Measurements from ENCODE around the gene TANC1. TPM values are rescaled to one million over a fixed set of nuclear protein-coding genes. Genes with fewer than 3 reads are reported as not detected.

TANC1 gene
- total and polyA plus RNA-seq, 4 donors, result 7.8 to 58.3 (median 48.0) TPM

- Histone ChIP-seq H3K36me3 (ENCODE audit: control insufficient read depth in 1 of 2, insufficient read depth in 2 of 2, low read length in 1 of 2) (peaks cover 0 to 1% of the 10 kb centered on the region in 2 donors), H3K4me3 (ENCODE audit: low read length in 2 of 2) (no peak overlapping the region), H3K27ac (ENCODE audit: low read depth in 1 of 2, low read length in 2 of 2) (no peak overlapping the region), H3K27me3 (ENCODE audit: control insufficient read depth in 1 of 2, insufficient read depth in 2 of 2, low read length in 1 of 2) (no peaks in the 10 kb centered on the region), H3K4me1 (ENCODE audit: control insufficient read depth in 1 of 2, insufficient read depth in 2 of 2, low read length in 2 of 2) (no peaks in the 10 kb centered on the region), H3K9me3 (ENCODE audit: control insufficient read depth, low read length) (no peaks in the 10 kb centered on the region)
- no peak for DNase-seq
- 48 to 52% methylated on average over 3 of the region's 3 CpGs for WGBS, 2 donors
- intact Hi-C loops (cut with DNase I), result no loop called here
- no peak for ATAC-seq (ENCODE audit: low FRiP score)
Measured at GRCh38 chr2:159175927-159176326, 207.5 kb downstream of the TANC1 start.

- DNase-seq, result no peak
- no peaks in the 10 kb centered on the region for H3K27me3 ChIP-seq (ENCODE audit: control insufficient read depth in 1 of 2, insufficient read depth in 2 of 2, low read length in 1 of 2)
- no peak overlapping the region for H3K4me3 ChIP-seq (ENCODE audit: low read length in 2 of 2)
- WGBS, 2 donors, result 55 to 60% methylated on average over 5 of the region's 5 CpGs
- no peaks in the 10 kb centered on the region for H3K9me3 ChIP-seq (ENCODE audit: control insufficient read depth, low read length)
- no peak for ATAC-seq (ENCODE audit: low FRiP score)
- intact Hi-C loops (cut with DNase I), result no loop called here
- no peak overlapping the region for H3K27ac ChIP-seq (ENCODE audit: low read depth in 1 of 2, low read length in 2 of 2)
- H3K4me1 ChIP-seq (ENCODE audit: control insufficient read depth in 1 of 2, insufficient read depth in 2 of 2, low read length in 2 of 2), result no peaks in the 10 kb centered on the region
- peaks cover 0 to 1% of the 10 kb centered on the region in 2 donors for H3K36me3 ChIP-seq (ENCODE audit: control insufficient read depth in 1 of 2, insufficient read depth in 2 of 2, low read length in 1 of 2)
Measured at GRCh38 chr2:159176555-159176954, 208.1 kb downstream of the TANC1 start.

GRCh38 chr2:159177357-159177756 is 208.9 kb downstream of the TANC1 start:
- no peak overlapping the region for H3K4me3 ChIP-seq (ENCODE audit: low read length in 2 of 2)
- DNase-seq (no peak), ATAC-seq (ENCODE audit: low FRiP score) (no peak)
- WGBS, 2 donors, result 89 to 90% methylated on average over 3 of the region's 3 CpGs
- H3K36me3 ChIP-seq (ENCODE audit: control insufficient read depth in 1 of 2, insufficient read depth in 2 of 2, low read length in 1 of 2), result peaks cover 0 to 1% of the 10 kb centered on the region in 2 donors
- intact Hi-C loops (cut with DNase I), result no loop called here
- H3K4me1 ChIP-seq (ENCODE audit: control insufficient read depth in 1 of 2, insufficient read depth in 2 of 2, low read length in 2 of 2), result no peaks in the 10 kb centered on the region
- H3K9me3 ChIP-seq (ENCODE audit: control insufficient read depth, low read length), result no peaks in the 10 kb centered on the region
- H3K27ac ChIP-seq (ENCODE audit: low read depth in 1 of 2, low read length in 2 of 2), result no peak overlapping the region
- H3K27me3 ChIP-seq (ENCODE audit: control insufficient read depth in 1 of 2, insufficient read depth in 2 of 2, low read length in 1 of 2), result no peaks in the 10 kb centered on the region

- no peak overlapping the region for H3K4me3 ChIP-seq (ENCODE audit: low read length in 2 of 2)
- ATAC-seq (ENCODE audit: low FRiP score), result no peak
- no peaks in the 10 kb centered on the region for H3K4me1 ChIP-seq (ENCODE audit: control insufficient read depth in 1 of 2, insufficient read depth in 2 of 2, low read length in 2 of 2)
- DNase-seq, result no peak
- intact Hi-C loops (cut with DNase I), result no loop called here
- no peaks in the 10 kb centered on the region for H3K27me3 ChIP-seq (ENCODE audit: control insufficient read depth in 1 of 2, insufficient read depth in 2 of 2, low read length in 1 of 2)
- H3K36me3 ChIP-seq (ENCODE audit: control insufficient read depth in 1 of 2, insufficient read depth in 2 of 2, low read length in 1 of 2), result peaks cover 0 to 1% of the 10 kb centered on the region in 2 donors
- H3K9me3 ChIP-seq (ENCODE audit: control insufficient read depth, low read length), result no peaks in the 10 kb centered on the region
- H3K27ac ChIP-seq (ENCODE audit: low read depth in 1 of 2, low read length in 2 of 2), result no peak overlapping the region
- WGBS, 2 donors, result 83 to 85% methylated on average over 7 of the region's 7 CpGs
Measured at GRCh38 chr2:159177957-159178356, 209.5 kb downstream of the TANC1 start.

- Histone ChIP-seq H3K36me3 (ENCODE audit: control insufficient read depth in 1 of 2, insufficient read depth in 2 of 2, low read length in 1 of 2) (peaks cover 0 to under 1% of the 10 kb centered on the region in 2 donors), H3K9me3 (ENCODE audit: control insufficient read depth, low read length) (no peaks in the 10 kb centered on the region), H3K4me3 (ENCODE audit: low read length in 2 of 2) (no peak overlapping the region), H3K4me1 (ENCODE audit: control insufficient read depth in 1 of 2, insufficient read depth in 2 of 2, low read length in 2 of 2) (no peaks in the 10 kb centered on the region), H3K27me3 (ENCODE audit: control insufficient read depth in 1 of 2, insufficient read depth in 2 of 2, low read length in 1 of 2) (no peaks in the 10 kb centered on the region), H3K27ac (ENCODE audit: low read depth in 1 of 2, low read length in 2 of 2) (no peak overlapping the region)
- no peak for ATAC-seq (ENCODE audit: low FRiP score)
- DNase-seq, result no peak
- 72 to 77% methylated on average over 8 of the region's 8 CpGs for WGBS, 2 donors
- intact Hi-C loops (cut with DNase I), result no loop called here
Measured at GRCh38 chr2:159179096-159179495, 210.7 kb downstream of the TANC1 start.

GRCh38 chr2:159179696-159180095 is 211.3 kb downstream of the TANC1 start:
- H3K9me3 ChIP-seq (ENCODE audit: control insufficient read depth, low read length), result no peaks in the 10 kb centered on the region
- intact Hi-C loops (cut with DNase I), result loop anchor here in 1 of 2 donors (10.0 kb wide), 1 partner anchor 275 kb away; no protein-coding TSS in a partner anchor
- no peaks in the 10 kb centered on the region for H3K36me3 ChIP-seq (ENCODE audit: control insufficient read depth in 1 of 2, insufficient read depth in 2 of 2, low read length in 1 of 2)
- H3K4me3 ChIP-seq (ENCODE audit: low read length in 2 of 2), result no peak overlapping the region
- DNase-seq (no peak), ATAC-seq (ENCODE audit: low FRiP score) (no peak)
- WGBS, 2 donors, result 54 to 79% methylated on average over 4 of the region's 4 CpGs
- no peaks in the 10 kb centered on the region for H3K27me3 ChIP-seq (ENCODE audit: control insufficient read depth in 1 of 2, insufficient read depth in 2 of 2, low read length in 1 of 2)
- H3K27ac ChIP-seq (ENCODE audit: low read depth in 1 of 2, low read length in 2 of 2), result no peak overlapping the region
- no peaks in the 10 kb centered on the region for H3K4me1 ChIP-seq (ENCODE audit: control insufficient read depth in 1 of 2, insufficient read depth in 2 of 2, low read length in 2 of 2)

GRCh38 chr2:159183346-159183745 is 214.9 kb downstream of the TANC1 start:
- peaks cover 0 to 7% of the 10 kb centered on the region in 2 donors for H3K36me3 ChIP-seq (ENCODE audit: control insufficient read depth in 1 of 2, insufficient read depth in 2 of 2, low read length in 1 of 2)
- DNase-seq, result no peak
- no peak overlapping the region for H3K27ac ChIP-seq (ENCODE audit: low read depth in 1 of 2, low read length in 2 of 2)
- H3K4me1 ChIP-seq (ENCODE audit: control insufficient read depth in 1 of 2, insufficient read depth in 2 of 2, low read length in 2 of 2), result no peaks in the 10 kb centered on the region
- no peak for ATAC-seq (ENCODE audit: low FRiP score)
- no peaks in the 10 kb centered on the region for H3K9me3 ChIP-seq (ENCODE audit: control insufficient read depth, low read length)
- intact Hi-C loops (cut with DNase I), result loop anchor here in 1 of 2 donors (10.0 kb wide), 1 partner anchor 279 kb away; no protein-coding TSS in a partner anchor
- no peaks in the 10 kb centered on the region for H3K27me3 ChIP-seq (ENCODE audit: control insufficient read depth in 1 of 2, insufficient read depth in 2 of 2, low read length in 1 of 2)
- WGBS, 2 donors, result 91 to 95% methylated on average over 9 of the region's 9 CpGs
- H3K4me3 ChIP-seq (ENCODE audit: low read length in 2 of 2), result no peak overlapping the region

- H3K4me3 ChIP-seq (ENCODE audit: low read length in 2 of 2), result no peak overlapping the region
- ATAC-seq (ENCODE audit: low FRiP score) (no peak), DNase-seq (no peak)
- no peaks in the 10 kb centered on the region for H3K4me1 ChIP-seq (ENCODE audit: control insufficient read depth in 1 of 2, insufficient read depth in 2 of 2, low read length in 2 of 2)
- no peak overlapping the region for H3K27ac ChIP-seq (ENCODE audit: low read depth in 1 of 2, low read length in 2 of 2)
- no peaks in the 10 kb centered on the region for H3K9me3 ChIP-seq (ENCODE audit: control insufficient read depth, low read length)
- intact Hi-C loops (cut with DNase I), result loop anchor here in 1 of 2 donors (10.0 kb wide), 1 partner anchor 281 kb away; no protein-coding TSS in a partner anchor
- peaks cover 0 to 9% of the 10 kb centered on the region in 2 donors for H3K36me3 ChIP-seq (ENCODE audit: control insufficient read depth in 1 of 2, insufficient read depth in 2 of 2, low read length in 1 of 2)
- no peaks in the 10 kb centered on the region for H3K27me3 ChIP-seq (ENCODE audit: control insufficient read depth in 1 of 2, insufficient read depth in 2 of 2, low read length in 1 of 2)
- WGBS, 2 donors, result 81 to 84% methylated on average over 14 of the region's 14 CpGs
Measured at GRCh38 chr2:159185401-159186130, 217.1 kb downstream of the TANC1 start.

- H3K4me3 ChIP-seq (ENCODE audit: low read length in 2 of 2), result no peak overlapping the region
- no peaks in the 10 kb centered on the region for H3K9me3 ChIP-seq (ENCODE audit: control insufficient read depth, low read length)
- H3K4me1 ChIP-seq (ENCODE audit: control insufficient read depth in 1 of 2, insufficient read depth in 2 of 2, low read length in 2 of 2), result no peaks in the 10 kb centered on the region
- no peaks in the 10 kb centered on the region for H3K27me3 ChIP-seq (ENCODE audit: control insufficient read depth in 1 of 2, insufficient read depth in 2 of 2, low read length in 1 of 2)
- ATAC-seq (ENCODE audit: low FRiP score) (no peak), DNase-seq (no peak)
- WGBS, 2 donors, result 90 to 96% methylated on average over 4 of the region's 4 CpGs
- H3K36me3 ChIP-seq (ENCODE audit: control insufficient read depth in 1 of 2, insufficient read depth in 2 of 2, low read length in 1 of 2), result peaks cover 0 to 9% of the 10 kb centered on the region in 2 donors
- intact Hi-C loops (cut with DNase I), result loop anchor here in 1 of 2 donors (10.0 kb wide), 1 partner anchor 282 kb away; no protein-coding TSS in a partner anchor
- no peak overlapping the region for H3K27ac ChIP-seq (ENCODE audit: low read depth in 1 of 2, low read length in 2 of 2)
Measured at GRCh38 chr2:159186462-159186861, 218.0 kb downstream of the TANC1 start.
